Neural crest cell (in vitro differentiated cells): ENCODE results near the gene ANKHD1. TPM values are rescaled to one million over a fixed set of nuclear protein-coding genes. Genes with fewer than 3 reads are reported as not detected.
"Not testable (repeated sequence)": the region's sequence is repeated elsewhere in the genome, so short reads cannot be mapped to it uniquely, and the experiment has no call there.

ENCODE experiments used
- DNase-seq: peaks from one replicate; pipeline ENCODE4 v3.0.0; 2021; ENCODE audit warnings: low read depth, mixed read lengths, low spot score
- H3K27ac Mint-ChIP-seq: one replicate; pipeline ENCODE4 v1.8.0; 2021; ENCODE audit warnings: mild to moderate bottlenecking, mixed read lengths; ENCODE audit not compliant: unreplicated experiment
- H3K27me3 Mint-ChIP-seq: 2 replicates; pipeline ENCODE4 v1.8.0; 2021; ENCODE audit warnings: low read depth, mild to moderate bottlenecking, mixed read lengths
- H3K36me3 Mint-ChIP-seq: 2 replicates; pipeline ENCODE4 v1.8.0; 2021; ENCODE audit warnings: low read depth, mild to moderate bottlenecking, mixed read lengths
- H3K4me1 Mint-ChIP-seq: 2 replicates; pipeline ENCODE4 v1.8.0; 2021; ENCODE audit warnings: mixed read lengths
- H3K4me3 Mint-ChIP-seq: one replicate; pipeline ENCODE4 v1.8.0; 2021; ENCODE audit warnings: mild to moderate bottlenecking, mixed read lengths
- H3K9me3 Mint-ChIP-seq: 2 replicates; pipeline ENCODE4 v1.8.0; 2021; ENCODE audit warnings: mixed read lengths
- total RNA-seq: library from RNA; stranded (reverse); gene quantifications from 2 replicates; pipeline ENCODE4 v1.2.1, GENCODE V29; 2021
- TF ChIP-seq, protein P1 (sequence below): fragments of 200-600 bp; sonication (generic); conservative IDR thresholded peaks from 2 replicates; pipeline ENCODE4 v1.5.0; 2021; ENCODE audit warnings: antibody characterized with exemption, mild to moderate bottlenecking

Gene ANKHD1
- total RNA-seq, 1 donor from 2014 or later = 152 TPM

DNA sequence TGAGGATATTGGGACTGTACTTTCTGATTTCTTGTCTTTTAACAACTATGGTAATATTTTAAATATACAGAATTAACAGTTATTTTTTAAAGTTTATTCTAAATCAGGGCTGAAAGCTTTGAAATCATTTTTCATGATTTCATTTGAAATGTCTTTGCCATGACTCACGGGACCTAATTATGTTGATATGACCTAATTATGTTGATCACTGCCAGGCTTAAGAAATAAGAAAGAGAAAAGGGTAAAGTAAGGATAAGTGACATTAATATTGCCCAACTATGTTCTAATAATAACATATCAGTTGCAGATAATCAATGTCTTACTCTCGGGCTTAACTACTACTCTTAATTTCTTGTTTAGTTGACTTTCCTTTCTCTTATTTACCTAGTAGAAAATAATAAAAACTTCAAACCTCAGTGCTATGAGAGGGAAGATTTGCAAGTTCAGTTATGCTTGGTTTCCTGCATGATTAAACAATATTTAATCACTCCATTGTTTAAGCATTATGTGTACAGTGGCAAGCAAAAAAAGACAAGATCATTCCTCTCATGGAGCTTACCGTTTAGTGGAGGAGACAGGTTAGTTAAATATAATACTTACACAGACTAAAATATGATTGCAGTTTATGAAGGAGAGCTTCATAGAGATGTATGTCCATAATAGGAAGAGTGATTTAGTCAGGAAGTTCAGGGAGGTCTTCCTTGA lies 78.8 kb downstream of the ANKHD1 start:
- no peaks in the 10 kb centered on the region for H3K9me3 Mint-ChIP-seq
- H3K27me3 Mint-ChIP-seq = no peaks in the 10 kb centered on the region
- TF ChIP-seq, protein P1, sequence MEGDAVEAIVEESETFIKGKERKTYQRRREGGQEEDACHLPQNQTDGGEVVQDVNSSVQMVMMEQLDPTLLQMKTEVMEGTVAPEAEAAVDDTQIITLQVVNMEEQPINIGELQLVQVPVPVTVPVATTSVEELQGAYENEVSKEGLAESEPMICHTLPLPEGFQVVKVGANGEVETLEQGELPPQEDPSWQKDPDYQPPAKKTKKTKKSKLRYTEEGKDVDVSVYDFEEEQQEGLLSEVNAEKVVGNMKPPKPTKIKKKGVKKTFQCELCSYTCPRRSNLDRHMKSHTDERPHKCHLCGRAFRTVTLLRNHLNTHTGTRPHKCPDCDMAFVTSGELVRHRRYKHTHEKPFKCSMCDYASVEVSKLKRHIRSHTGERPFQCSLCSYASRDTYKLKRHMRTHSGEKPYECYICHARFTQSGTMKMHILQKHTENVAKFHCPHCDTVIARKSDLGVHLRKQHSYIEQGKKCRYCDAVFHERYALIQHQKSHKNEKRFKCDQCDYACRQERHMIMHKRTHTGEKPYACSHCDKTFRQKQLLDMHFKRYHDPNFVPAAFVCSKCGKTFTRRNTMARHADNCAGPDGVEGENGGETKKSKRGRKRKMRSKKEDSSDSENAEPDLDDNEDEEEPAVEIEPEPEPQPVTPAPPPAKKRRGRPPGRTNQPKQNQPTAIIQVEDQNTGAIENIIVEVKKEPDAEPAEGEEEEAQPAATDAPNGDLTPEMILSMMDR = no peak
- H3K27ac Mint-ChIP-seq = no peak overlapping the region
- DNase-seq = no peak
- H3K36me3 Mint-ChIP-seq = no peaks in the 10 kb centered on the region
- H3K4me1 Mint-ChIP-seq = no peaks in the 10 kb centered on the region
- no peak overlapping the region for H3K4me3 Mint-ChIP-seq

DNA sequence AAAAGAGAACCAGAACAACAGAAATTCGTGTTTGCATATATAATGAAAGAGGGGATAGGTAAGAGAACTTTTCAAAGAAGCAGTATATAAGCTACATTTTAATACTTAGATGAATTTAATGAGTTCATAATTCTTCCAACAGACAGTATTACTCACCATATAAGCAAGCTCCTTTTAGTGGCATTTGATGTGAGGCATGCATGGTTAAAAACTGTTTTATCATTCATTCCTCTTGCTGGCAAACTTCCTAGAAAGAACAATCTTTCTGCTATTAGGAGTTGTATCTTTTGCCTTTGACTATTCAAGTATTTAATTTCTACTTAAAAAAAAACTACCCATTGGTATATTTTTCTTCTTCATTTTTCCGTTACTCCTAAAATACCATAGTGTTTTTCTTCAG lies 80.1 kb downstream of the ANKHD1 start:
- Mint-ChIP-seq H3K27ac (no peak overlapping the region), H3K4me1 (no peaks in the 10 kb centered on the region), H3K9me3 (no peaks in the 10 kb centered on the region), H3K36me3 (no peaks in the 10 kb centered on the region), H3K4me3 (no peak overlapping the region), H3K27me3 (no peaks in the 10 kb centered on the region)
- no peak for DNase-seq
- TF ChIP-seq, protein P1 = no peak

DNA sequence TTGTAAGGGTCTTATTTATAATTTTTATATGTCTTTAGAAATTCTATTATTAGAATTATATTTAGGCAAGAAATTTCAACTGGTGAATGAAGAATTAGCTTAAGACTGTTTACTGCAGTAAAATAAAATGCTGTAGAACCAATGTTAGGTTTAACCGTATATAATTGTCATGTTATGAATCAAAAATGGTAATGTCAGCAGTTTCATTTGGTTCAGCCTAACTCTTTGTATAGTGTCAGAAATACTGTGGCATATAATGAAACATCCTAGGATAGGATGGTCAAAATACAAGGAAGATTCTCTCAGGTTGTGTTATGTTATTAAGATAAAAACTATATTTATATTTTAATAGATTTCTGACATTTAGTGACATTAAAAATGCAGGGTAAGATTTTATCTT lies 81.4 kb downstream of the ANKHD1 start:
- no peaks in the 10 kb centered on the region for H3K4me1 Mint-ChIP-seq
- TF ChIP-seq, protein P1 = no peak
- no peaks in the 10 kb centered on the region for H3K27me3 Mint-ChIP-seq
- H3K4me3 Mint-ChIP-seq = no peak overlapping the region
- no peak for DNase-seq
- no peaks in the 10 kb centered on the region for H3K9me3 Mint-ChIP-seq
- no peaks in the 10 kb centered on the region for H3K36me3 Mint-ChIP-seq
- no peak overlapping the region for H3K27ac Mint-ChIP-seq

DNA sequence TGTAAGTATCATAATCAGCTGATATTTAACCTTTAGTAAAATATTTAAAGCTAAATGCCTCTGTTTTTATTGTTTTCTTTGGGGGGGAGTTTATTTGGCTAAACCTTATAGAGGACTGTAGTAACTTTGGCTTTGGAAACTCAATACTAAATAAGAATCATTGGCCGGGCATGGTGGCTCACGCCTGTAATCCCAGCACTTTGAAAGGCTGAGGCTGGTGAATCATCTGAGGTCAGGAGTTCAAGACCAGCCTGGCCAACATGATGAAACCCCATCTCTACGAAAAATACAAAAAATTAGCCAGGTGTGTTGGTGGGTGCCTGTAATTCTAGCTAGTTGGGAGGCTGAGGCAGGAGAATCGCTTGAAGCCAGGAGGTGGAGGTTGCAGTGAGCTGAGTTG lies 86.5 kb downstream of the ANKHD1 start:
- DNase-seq, H3K27me3 Mint-ChIP-seq, H3K9me3 Mint-ChIP-seq, H3K4me3 Mint-ChIP-seq, H3K27ac Mint-ChIP-seq, H3K4me1 Mint-ChIP-seq, H3K36me3 Mint-ChIP-seq: not testable (repeated sequence)

DNA sequence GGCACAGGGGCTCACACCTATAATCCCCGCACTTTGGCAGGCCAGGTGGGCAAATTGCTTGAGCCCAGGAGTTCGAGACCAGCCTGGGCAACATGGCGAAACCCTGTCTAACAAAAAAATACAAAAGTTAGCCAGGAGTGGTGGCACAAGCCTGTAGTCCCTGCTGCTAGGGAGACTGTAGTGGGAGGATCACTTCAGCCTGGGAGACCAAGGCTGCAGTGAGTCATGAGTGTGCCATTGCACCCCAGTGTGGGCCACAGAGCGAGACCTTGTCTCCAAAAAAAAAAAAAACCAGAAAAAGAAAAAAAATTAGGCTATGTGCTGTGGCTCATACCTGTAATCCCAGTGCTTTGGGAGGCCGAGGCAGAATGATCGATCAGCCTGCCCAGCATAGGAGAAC lies 87.3 kb downstream of the ANKHD1 start:
- DNase-seq = no peak
- H3K36me3 Mint-ChIP-seq = peaks cover 5% of the 10 kb centered on the region
- H3K27me3 Mint-ChIP-seq = no peaks in the 10 kb centered on the region
- H3K4me1 Mint-ChIP-seq = no peaks in the 10 kb centered on the region
- no peak overlapping the region for H3K27ac Mint-ChIP-seq
- TF ChIP-seq, protein P1 = no peak
- H3K4me3 Mint-ChIP-seq = no peak overlapping the region
- H3K9me3 Mint-ChIP-seq = no peaks in the 10 kb centered on the region

DNA sequence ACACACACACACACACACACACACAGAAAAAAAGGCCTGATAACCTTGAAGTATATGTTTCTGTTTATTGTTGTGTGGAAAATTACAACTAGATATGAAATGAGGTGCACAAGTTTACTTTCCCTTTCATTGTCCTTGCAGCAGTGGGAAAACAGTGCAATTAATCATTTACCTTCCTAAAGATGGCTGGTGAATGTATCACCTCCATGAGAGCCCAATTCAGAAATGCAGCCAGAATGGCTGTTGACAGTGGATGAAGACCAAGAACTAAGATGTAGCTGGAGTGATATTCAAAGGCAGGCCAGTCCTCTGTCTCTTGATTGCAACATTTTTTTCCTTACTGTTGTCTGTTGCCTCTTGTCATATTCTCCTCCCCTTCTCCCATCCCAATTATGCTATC lies 96.3 kb downstream of the ANKHD1 start:
- Mint-ChIP-seq H3K36me3 (peaks cover 2% of the 10 kb centered on the region), H3K27me3 (no peaks in the 10 kb centered on the region), H3K4me3 (no peak overlapping the region), H3K9me3 (no peaks in the 10 kb centered on the region), H3K27ac (no peak overlapping the region), H3K4me1 (no peaks in the 10 kb centered on the region)
- TF ChIP-seq, protein P1 = no peak
- DNase-seq = no peak
